Measurements from ENCODE around the gene NRARP.
"Not testable (repeated sequence)": the region's sequence is repeated elsewhere in the genome, so short reads cannot be mapped to it uniquely, and the experiment has no call there.

The NRARP gene

GRCh38 chr9:137302118-137302448 lies at the start of gene NRARP:
NRARP (minus strand) TSS chr9:137302271; CDS start chr9:137301928, 343 bp downstream.
- peak; percentile 65 for DNase-seq

- no peak for DNase-seq
Measured at GRCh38 chr9:137350696-137351584, 48.9 kb upstream of the NRARP start.

GRCh38 chr9:137349471-137350033 lies 47.5 kb upstream of the NRARP start:
- DNase-seq = no peak

GRCh38 chr9:137348769-137349470 lies 46.8 kb upstream of the NRARP start:
- no peak for DNase-seq

- no peak for DNase-seq
Measured at GRCh38 chr9:137347928-137348327, 45.9 kb upstream of the NRARP start.

GRCh38 chr9:137342482-137342881 lies 40.4 kb upstream of the NRARP start:
- no peak for DNase-seq

- no peak for DNase-seq
Measured at GRCh38 chr9:137341227-137341626, 39.2 kb upstream of the NRARP start.

- DNase-seq = not testable (repeated sequence)
Measured at GRCh38 chr9:137339908-137340462, 37.9 kb upstream of the NRARP start.

- no peak for DNase-seq
Measured at GRCh38 chr9:137339045-137339907, 37.2 kb upstream of the NRARP start.

- DNase-seq = no peak
Measured at GRCh38 chr9:137336735-137337134, 34.7 kb upstream of the NRARP start.

GRCh38 chr9:137333016-137333671 lies 31.1 kb upstream of the NRARP start:
- no peak for DNase-seq

GRCh38 chr9:137331929-137332328 lies 29.9 kb upstream of the NRARP start:
- no peak for DNase-seq

- DNase-seq = no peak
Measured at GRCh38 chr9:137330689-137331088, 28.6 kb upstream of the NRARP start.

- DNase-seq = not testable (repeated sequence)
Measured at GRCh38 chr9:137329590-137329989, 27.5 kb upstream of the NRARP start.

- not testable (repeated sequence) for DNase-seq
Measured at GRCh38 chr9:137327641-137328550, 25.8 kb upstream of the NRARP start.

GRCh38 chr9:137326445-137327065 lies 24.5 kb upstream of the NRARP start:
- DNase-seq = no peak

GRCh38 chr9:137325799-137326198 lies 23.7 kb upstream of the NRARP start:
- no peak for DNase-seq

GRCh38 chr9:137325124-137325523 lies 23.1 kb upstream of the NRARP start:
- no peak for DNase-seq

- no peak for DNase-seq
Measured at GRCh38 chr9:137323531-137324331, 21.7 kb upstream of the NRARP start.
